Osteocyte (in vitro differentiated cells): ENCODE results near the gene TFB2M. TPM values are rescaled to one million over a fixed set of nuclear protein-coding genes. Genes with fewer than 3 reads are reported as not detected.
A peak's percentile ranks its signal among the peaks of the same experiment; 100 is the strongest.
"Not testable (repeated sequence)": the region's sequence is repeated elsewhere in the genome, so short reads cannot be mapped to it uniquely, and the experiment has no call there.

ENCODE experiments used
- DNase-seq: peaks from one replicate; pipeline ENCODE4 v3.0.0; 2021; ENCODE audit warnings: mixed read lengths; ENCODE audit not compliant: unreplicated experiment; ENCODE audit errors: extremely low spot score
- H3K27ac Mint-ChIP-seq: one replicate; pipeline ENCODE4 v1.8.0; 2021; ENCODE audit warnings: mild to moderate bottlenecking, mixed read lengths; ENCODE audit not compliant: unreplicated experiment
- H3K27me3 Mint-ChIP-seq: one replicate; pipeline ENCODE4 v1.8.0; 2021; ENCODE audit warnings: mixed read lengths; ENCODE audit not compliant: unreplicated experiment
- H3K36me3 Mint-ChIP-seq: one replicate; pipeline ENCODE4 v1.8.0; 2021; ENCODE audit warnings: mixed read lengths; ENCODE audit not compliant: unreplicated experiment
- H3K4me1 Mint-ChIP-seq: one replicate; pipeline ENCODE4 v1.8.0; 2021; ENCODE audit warnings: mixed read lengths; ENCODE audit not compliant: unreplicated experiment
- H3K4me3 Mint-ChIP-seq: one replicate; pipeline ENCODE4 v1.8.0; 2021; ENCODE audit warnings: mild to moderate bottlenecking, moderate library complexity, mixed read lengths; ENCODE audit not compliant: unreplicated experiment
- H3K9me3 Mint-ChIP-seq: one replicate; pipeline ENCODE4 v1.8.0; 2021; ENCODE audit warnings: mixed read lengths; ENCODE audit not compliant: unreplicated experiment
- CTCF ChIP-seq: fragments of 200-600 bp; sonication (generic); IDR thresholded peaks from 2 replicates; pipeline ENCODE4 v1.5.0; 2021; ENCODE audit warnings: antibody characterized with exemption, mild to moderate bottlenecking, moderate library complexity
- total RNA-seq: library from RNA; stranded (reverse); gene quantifications from 2 replicates; pipeline ENCODE4 v1.2.1, GENCODE V29; 2021

TFB2M gene
- total RNA-seq, 1 donor from 2014 or later, result 12.5 TPM

GRCh38 chr1:246591047-246591446, 25.0 kb upstream of the TFB2M start:
- no peak for TF ChIP-seq CTCF
- no peaks in the 10 kb centered on the region for H3K9me3 Mint-ChIP-seq
- no peak overlapping the region for H3K4me3 Mint-ChIP-seq
- H3K27ac Mint-ChIP-seq, result peak overlapping the region; percentile 66
- peaks cover 12% of the 10 kb centered on the region for H3K36me3 Mint-ChIP-seq
- H3K27me3 Mint-ChIP-seq, result no peaks in the 10 kb centered on the region
- peaks cover 68% of the 10 kb centered on the region for H3K4me1 Mint-ChIP-seq
- no peak for DNase-seq

- H3K9me3 Mint-ChIP-seq, H3K27me3 Mint-ChIP-seq, H3K4me3 Mint-ChIP-seq, DNase-seq, H3K27ac Mint-ChIP-seq: not testable (repeated sequence)
- Mint-ChIP-seq H3K4me1 (peaks cover 61% of the 10 kb centered on the region), H3K36me3 (peaks cover 13% of the 10 kb centered on the region)
Measured at GRCh38 chr1:246589919-246590318, 23.9 kb upstream of the TFB2M start.

- peaks cover 25% of the 10 kb centered on the region for H3K36me3 Mint-ChIP-seq
- no peaks in the 10 kb centered on the region for H3K27me3 Mint-ChIP-seq
- DNase-seq, result no peak
- no peaks in the 10 kb centered on the region for H3K9me3 Mint-ChIP-seq
- H3K4me1 Mint-ChIP-seq, result peaks cover 66% of the 10 kb centered on the region
- H3K27ac Mint-ChIP-seq, result peak overlapping the region; percentile 90
- no peak for TF ChIP-seq CTCF
- no peak overlapping the region for H3K4me3 Mint-ChIP-seq
Measured at GRCh38 chr1:246588159-246588721, 22.2 kb upstream of the TFB2M start.

- Mint-ChIP-seq H3K4me3 (peak overlapping the region; percentile 56), H3K27ac (peak overlapping the region; percentile 90), H3K9me3 (no peaks in the 10 kb centered on the region), H3K27me3 (no peaks in the 10 kb centered on the region), H3K36me3 (peaks cover 27% of the 10 kb centered on the region), H3K4me1 (peaks cover 68% of the 10 kb centered on the region)
- no peak for DNase-seq
- no peak for TF ChIP-seq CTCF
Measured at GRCh38 chr1:246587606-246588005, 21.5 kb upstream of the TFB2M start.

- Mint-ChIP-seq H3K27me3 (no peaks in the 10 kb centered on the region), H3K4me1 (peaks cover 63% of the 10 kb centered on the region), H3K4me3 (no peak overlapping the region), H3K36me3 (peaks cover 27% of the 10 kb centered on the region), H3K27ac (peak overlapping the region; percentile 90), H3K9me3 (no peaks in the 10 kb centered on the region)
- no peak for TF ChIP-seq CTCF
- no peak for DNase-seq
Measured at GRCh38 chr1:246587032-246587431, 21.0 kb upstream of the TFB2M start.
